Head of caudate nucleus (tissue), 42 donors: ENCODE data around the gene CTNNA3.

Experiments used
- DNase-seq, 42 donors: peaks; one replicate each; pipeline versions ENCODE4 v3.0.0 to v3.0.0-alpha.2; 2020 to 2021; ENCODE audit warnings: mixed read lengths in 7 of 42
- intact Hi-C: fragments of 100-400 bp; cut with DNase I; formaldehyde crosslinking; loops from one replicate; pipeline ENCODE4 v1.15.0; 2022

The CTNNA3 gene

GRCh38 chr10:67011480-67011879, 684.5 kb downstream of the CTNNA3 start:
- intact Hi-C loops: no loop called here
- no peak for DNase-seq

DNA sequence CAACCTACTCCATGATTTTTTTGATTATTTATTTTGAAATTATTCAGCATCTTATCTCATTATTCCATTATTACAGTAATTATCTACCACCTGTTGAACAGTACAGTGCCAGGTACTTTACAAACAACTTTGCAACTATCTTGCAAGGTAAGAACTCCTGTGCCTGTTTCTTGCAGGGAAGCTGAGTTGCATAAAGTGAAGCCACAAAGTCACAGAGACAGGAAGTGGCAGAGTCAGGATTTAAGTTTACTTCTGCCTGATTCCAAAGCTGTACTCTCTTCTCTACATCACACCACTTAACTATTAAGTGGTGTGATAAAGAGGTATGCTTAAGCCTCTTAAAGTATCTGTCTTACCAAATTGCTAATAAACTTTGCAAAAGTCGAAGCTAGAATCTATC, 690.0 kb downstream of the CTNNA3 start:
- intact Hi-C loops: no loop called here
- no peak for DNase-seq

GRCh38 chr10:67004690-67005089, 691.3 kb downstream of the CTNNA3 start:
- intact Hi-C loops: no loop called here

DNA sequence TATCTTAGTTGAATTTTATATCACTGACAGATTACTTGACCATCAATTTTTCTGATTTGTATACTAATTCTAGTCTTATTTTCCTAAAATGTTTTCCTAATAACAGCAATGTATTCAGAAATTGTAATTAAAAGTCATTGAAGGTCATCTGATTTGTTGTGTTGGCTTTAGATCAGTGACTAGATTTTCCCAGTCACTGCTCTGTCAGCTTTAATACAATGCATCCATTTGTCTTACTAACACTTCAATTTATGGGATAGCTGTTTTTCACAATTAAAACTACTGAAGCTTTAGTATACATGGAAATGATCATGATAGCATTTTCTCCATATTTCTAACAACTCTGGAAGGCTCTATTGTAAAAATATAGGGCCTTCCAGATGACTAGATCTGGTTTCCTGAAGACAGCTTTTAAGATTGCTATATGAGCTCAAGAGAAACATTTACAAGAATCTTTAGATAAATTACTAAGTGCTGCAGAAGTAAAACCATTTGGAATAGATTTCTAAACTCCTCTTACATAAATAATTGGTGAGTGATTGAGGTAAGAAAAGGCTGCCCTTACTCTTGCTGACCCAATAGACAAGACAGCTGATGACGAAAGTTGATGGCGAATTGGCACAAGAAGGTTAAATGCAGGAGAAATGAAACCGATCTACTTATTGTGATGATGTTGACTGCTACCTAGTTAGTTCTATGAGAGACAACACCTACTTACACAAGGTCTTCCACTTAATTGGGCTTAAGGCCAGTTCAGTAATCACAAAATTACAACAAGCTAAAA, 696.0 kb downstream of the CTNNA3 start:
- intact Hi-C loops: no loop called here

More at GRCh38 chr10:67004690-67005089, 691.3 kb downstream of the CTNNA3 start:
- DNase-seq: no peak

GRCh38 chr10:66996996-66997395, 699.0 kb downstream of the CTNNA3 start:
- no peak for DNase-seq

More for the DNA sequence above, 696.0 kb downstream of the CTNNA3 start:
- no peak for DNase-seq

GRCh38 chr10:66990143-66990830, 705.7 kb downstream of the CTNNA3 start:
- intact Hi-C loops: no loop called here
- DNase-seq: no peak

More at GRCh38 chr10:66996996-66997395, 699.0 kb downstream of the CTNNA3 start:
- intact Hi-C loops: no loop called here

- no peak for DNase-seq
- intact Hi-C loops: no loop called here
These were observed 712.5 kb downstream of the CTNNA3 start for GRCh38 chr10:66983475-66983818.

- peak in 37 of 42 donors; percentile 12 to 68 (median 39) for DNase-seq
- intact Hi-C loops: no loop called here
These were observed 713.1 kb downstream of the CTNNA3 start for GRCh38 chr10:66982792-66983474.

- intact Hi-C loops: no loop called here
- no peak for DNase-seq
These were observed 714.0 kb downstream of the CTNNA3 start for GRCh38 chr10:66982053-66982420.

DNA sequence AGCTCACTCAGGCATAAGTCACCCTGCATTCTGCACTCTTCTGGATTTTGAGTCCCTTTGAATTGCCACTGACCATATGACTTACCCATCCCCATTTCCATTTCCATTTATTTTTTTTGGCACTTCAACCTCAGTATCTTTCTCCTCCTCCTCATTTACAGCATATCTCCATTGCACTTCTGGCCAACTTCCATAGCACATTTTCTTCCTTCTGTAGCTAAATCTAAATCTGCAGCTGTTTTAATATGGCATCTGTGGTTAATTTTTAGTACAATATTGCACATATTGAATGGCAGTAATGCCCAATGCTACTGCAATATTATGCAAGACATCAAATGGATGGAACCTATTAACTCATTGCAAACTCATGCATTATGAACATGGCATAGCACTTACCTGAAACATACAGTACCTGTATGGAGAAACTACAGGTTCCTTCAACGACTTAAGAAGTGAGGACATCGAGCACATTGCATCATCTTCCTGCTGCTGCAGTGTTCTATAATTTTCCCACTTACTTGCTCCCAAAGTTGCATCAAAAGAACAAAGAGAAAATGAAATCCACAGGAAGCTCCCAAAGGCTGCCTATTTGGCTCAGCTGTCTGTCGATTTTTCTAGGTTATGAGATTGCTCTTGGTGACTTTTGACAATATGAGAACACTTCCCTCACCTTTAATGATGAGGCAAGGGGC, 714.5 kb downstream of the CTNNA3 start:
- intact Hi-C loops: no loop called here
- no peak for DNase-seq

DNA sequence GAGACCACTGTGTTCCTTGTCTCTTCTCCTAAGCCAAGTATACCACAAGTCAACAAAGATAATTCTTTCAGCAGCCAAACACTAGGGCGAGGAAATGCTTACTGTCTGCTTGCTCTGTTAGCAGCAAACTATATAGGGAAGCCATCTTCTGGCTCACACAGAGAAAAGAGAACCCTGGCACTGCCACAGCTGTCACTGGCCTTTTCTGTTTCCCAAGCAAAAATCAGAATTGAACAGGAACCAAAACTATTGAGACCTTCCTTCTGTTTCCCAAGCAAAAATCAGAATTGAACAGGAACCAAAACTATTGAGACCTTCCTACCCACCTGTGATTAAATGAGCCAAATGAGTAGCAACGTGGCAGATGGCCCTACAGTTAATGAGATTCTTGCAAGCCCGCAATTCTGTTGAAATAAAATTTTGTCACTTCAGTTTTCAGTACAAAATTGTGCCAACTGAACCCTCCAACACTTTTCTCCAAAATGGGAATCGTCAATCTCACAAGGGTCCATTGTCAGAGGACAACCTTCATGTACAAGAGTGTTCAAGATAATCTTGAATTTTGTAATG, 715.7 kb downstream of the CTNNA3 start:
- intact Hi-C loops: no loop called here
- no peak for DNase-seq

GRCh38 chr10:66964946-66965345, 731.0 kb downstream of the CTNNA3 start:
- DNase-seq: no peak
- intact Hi-C loops: no loop called here

DNA sequence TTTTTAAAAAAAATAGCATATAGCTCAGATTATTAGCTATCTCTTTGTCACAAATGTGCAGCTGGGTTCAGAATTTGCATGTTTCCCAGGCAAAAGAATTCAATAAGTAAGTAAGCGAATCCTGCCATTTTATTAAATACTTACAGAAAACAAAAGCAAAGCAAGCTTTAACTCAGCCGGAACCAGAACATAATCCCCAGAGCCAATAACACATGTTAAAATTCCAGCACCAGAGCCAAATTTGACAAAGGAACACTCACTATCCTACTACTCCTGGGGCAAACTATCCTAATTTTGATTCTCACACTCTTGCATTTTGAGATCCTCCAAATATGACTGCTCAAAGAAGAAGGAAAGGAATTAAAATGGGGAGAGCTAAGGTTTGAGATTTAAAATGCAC, 737.5 kb downstream of the CTNNA3 start:
- no peak for DNase-seq
- intact Hi-C loops: no loop called here

DNA sequence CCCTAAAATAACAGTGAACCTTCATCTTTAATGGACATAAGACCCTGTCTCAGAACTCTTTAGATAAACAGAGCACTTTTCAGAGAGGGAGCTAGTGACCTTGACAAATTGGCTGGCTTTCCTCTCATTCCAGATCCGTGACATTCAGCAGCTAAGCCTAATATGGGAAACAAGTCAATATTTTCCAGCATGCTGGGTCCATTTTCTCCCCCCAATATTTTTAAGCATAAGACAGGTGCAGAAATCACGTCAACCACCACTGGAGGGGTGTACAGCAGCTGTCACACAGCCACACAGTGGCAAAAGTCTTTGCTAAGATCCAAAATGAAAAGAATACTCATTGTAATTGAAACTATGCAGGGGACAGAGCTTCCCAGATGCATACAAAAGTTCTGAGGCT, 744.1 kb downstream of the CTNNA3 start:
- no peak for DNase-seq
- intact Hi-C loops: no loop called here

DNA sequence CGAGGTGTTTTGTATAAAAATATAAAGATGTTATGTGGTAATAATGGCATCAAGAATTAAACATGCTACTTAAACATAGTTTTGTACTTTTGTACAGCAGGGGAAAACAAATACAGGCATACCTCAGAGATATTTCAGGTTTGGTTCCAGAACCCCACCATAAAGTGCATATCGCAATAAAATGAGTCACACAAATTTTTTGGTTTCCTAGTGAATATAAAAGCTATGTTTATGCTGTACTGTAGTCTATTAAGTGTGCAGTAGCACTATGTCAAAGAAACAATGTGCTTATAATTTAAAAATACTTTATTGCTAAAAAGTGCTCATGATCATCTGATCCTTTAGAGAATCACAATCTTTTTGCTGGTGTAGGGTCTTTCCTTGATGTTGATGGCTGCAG, 752.4 kb downstream of the CTNNA3 start:
- intact Hi-C loops: no loop called here

DNA sequence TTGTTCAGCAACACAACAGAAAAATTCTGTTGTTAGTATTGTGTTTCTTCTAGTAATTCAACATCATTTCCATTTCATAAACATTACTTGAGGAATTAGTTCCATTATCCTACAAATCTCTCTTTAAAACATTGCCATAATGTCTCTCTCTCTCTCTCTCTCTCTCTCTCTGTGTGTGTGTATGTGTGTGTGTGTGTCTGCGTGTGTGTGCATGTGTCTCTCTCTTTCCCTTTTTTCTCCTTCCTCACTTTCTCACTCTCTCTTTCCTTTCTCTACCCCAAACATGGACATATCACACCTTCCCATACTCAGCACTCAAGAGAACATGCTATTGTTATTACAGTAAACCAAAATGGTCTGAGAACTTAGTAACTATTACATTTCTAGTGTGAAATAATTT, 753.6 kb downstream of the CTNNA3 start:
- no peak for DNase-seq
- intact Hi-C loops: no loop called here

More for the DNA sequence above, 752.4 kb downstream of the CTNNA3 start:
- no peak for DNase-seq

- DNase-seq: peak; percentile 57 to 91 (median 79)
- intact Hi-C loops: no loop called here
These were observed 754.5 kb downstream of the CTNNA3 start for GRCh38 chr10:66941491-66941890.

GRCh38 chr10:66940965-66941364, 755.0 kb downstream of the CTNNA3 start:
- DNase-seq: peak in 2 of 42 donors; percentile 14 to 34
- intact Hi-C loops: no loop called here

DNA sequence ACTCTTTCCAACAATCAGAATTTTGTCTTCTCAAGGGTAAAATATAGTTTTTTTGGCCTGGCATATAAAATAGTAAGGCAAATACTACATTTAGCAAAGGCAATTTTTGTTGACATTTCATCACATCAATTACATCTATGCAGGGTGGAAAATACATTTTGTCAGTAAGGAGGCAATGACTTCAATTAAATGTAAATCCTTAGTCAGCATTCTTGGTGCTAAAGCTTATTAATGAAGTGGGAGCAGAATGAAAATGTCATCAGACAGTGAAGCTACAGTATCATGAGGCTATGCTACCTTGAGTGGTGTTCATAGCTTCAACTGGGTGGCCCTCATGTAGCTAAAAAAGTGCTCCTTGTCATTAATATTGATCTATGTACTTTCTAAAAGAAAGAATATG, 761.3 kb downstream of the CTNNA3 start:
- intact Hi-C loops: no loop called here
- DNase-seq: no peak
